ENCODE measurements around the gene GAREM1. TPM values are rescaled to one million over a fixed set of nuclear protein-coding genes. Genes with fewer than 3 reads are reported as not detected.
"Not testable (repeated sequence)": the region's sequence is repeated elsewhere in the genome, so short reads cannot be mapped to it uniquely, and the experiment has no call there.

GAREM1 gene
- total RNA-seq (2014; rRNA removed; shearing (Covaris generic); ENCODE audit: low replicate concordance): 0.41 and 2.0 TPM in 2 replicates

- peak; percentile 93 for DNase-seq (ENCODE audit: low read depth)
- in situ Hi-C loops (cut with HindIII; ENCODE audit: low pct_unique_long_range_greater_than_20kb, low sequenced_read_pairs): no loop called here
These were observed at the start of gene GAREM1 for GRCh38 chr18:32470714-32471633. Gene GAREM1 (minus strand): TSS chr18:32470882. CDS start chr18:32470428, 454 bp downstream.

DNA sequence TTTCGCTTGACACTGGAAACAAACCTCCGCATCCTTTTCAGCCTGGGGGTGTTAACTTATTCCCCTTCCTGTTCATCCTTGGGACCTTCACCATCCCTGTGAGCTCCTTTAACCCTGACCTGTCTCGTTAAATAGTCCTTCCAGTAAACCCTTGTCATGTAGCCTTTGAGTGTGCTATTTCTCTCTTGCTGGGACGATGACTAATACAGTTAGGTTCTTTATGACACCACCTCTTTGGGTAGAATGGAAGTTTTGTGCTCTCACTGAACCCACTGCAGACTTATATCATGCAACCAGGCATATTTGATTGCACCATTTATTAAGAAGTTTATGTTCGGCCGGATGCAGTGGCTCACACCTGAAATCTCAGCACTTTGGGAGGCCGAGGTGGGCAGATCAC lies 40.5 kb upstream of the GAREM1 start:
- DNase-seq (ENCODE audit: low read depth): no peak
- in situ Hi-C loops (cut with HindIII; ENCODE audit: low pct_unique_long_range_greater_than_20kb, low sequenced_read_pairs): no loop called here

DNA sequence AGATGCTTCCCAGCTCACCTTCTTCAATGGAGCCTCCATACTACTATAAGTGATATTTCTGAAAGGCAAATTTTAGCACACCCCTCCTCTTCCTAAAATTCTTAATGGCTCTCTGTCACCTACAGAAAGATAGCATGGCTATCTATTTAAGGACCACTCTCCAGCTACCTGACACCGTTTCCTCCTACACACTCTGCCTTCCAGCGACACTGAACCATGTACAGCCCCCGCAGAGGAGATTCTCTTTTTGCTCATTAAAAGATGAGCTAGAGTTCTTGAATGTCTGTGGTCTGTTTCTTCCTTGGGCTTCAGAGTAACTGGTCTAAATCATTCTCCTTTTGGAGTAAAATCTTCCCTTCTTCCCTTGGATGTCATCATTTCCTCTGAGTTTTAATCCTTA lies 38.4 kb upstream of the GAREM1 start:
- DNase-seq (ENCODE audit: low read depth): no peak
- in situ Hi-C loops (cut with HindIII; ENCODE audit: low pct_unique_long_range_greater_than_20kb, low sequenced_read_pairs): no loop called here

- in situ Hi-C loops (cut with HindIII; ENCODE audit: low pct_unique_long_range_greater_than_20kb, low sequenced_read_pairs): no loop called here
- no peak for DNase-seq (ENCODE audit: low read depth)
These were observed 36.4 kb upstream of the GAREM1 start for GRCh38 chr18:32507093-32507492.

GRCh38 chr18:32502014-32502413 lies 31.3 kb upstream of the GAREM1 start:
- no peak for DNase-seq (ENCODE audit: low read depth)
- in situ Hi-C loops (cut with HindIII; ENCODE audit: low pct_unique_long_range_greater_than_20kb, low sequenced_read_pairs): no loop called here

DNA sequence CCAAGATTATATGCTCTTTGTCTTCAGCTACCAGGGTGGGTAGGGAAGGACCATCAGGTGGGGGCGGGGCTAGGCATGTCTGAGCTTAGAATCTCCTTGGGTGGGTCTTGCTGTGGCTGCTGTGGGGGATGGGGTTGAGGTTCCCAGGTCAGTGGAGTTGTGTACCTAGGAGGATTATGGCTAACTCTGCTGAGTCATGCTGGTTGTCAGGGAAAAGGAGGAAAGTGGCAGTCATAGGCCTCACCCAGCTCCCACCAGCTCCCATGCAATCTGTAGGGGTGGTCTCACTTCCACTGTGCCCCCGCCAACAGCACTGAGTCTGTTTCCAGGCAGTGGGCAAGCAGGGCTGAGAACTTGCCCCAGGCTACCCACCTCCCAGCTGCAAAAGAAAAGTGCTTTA lies 30.6 kb upstream of the GAREM1 start:
- DNase-seq (ENCODE audit: low read depth): peak; percentile 0

DNA sequence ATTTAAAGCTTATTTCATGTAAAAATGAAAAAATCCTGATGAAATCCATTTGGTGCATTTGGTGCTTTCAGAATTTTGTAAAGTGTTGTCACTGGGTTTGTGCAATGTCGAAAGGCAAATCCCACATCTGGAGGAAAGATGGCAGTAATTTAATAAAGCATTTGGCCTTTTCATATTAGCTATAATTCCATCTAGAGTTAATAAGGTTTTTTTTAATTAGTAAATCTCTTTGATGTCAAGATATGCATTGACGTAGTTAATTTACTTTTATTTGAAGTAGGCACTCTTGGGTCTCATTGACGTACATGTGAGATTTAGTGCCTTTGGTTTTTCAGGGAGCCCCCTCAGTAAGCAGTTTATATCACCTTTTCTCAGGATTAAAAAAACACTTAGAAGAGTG lies 12.3 kb upstream of the GAREM1 start:
- DNase-seq (ENCODE audit: low read depth): no peak
- in situ Hi-C loops (cut with HindIII; ENCODE audit: low pct_unique_long_range_greater_than_20kb, low sequenced_read_pairs): no loop called here

More for the DNA sequence above, 30.6 kb upstream of the GAREM1 start:
- in situ Hi-C loops (cut with HindIII; ENCODE audit: low pct_unique_long_range_greater_than_20kb, low sequenced_read_pairs): not testable (repeated sequence)

DNA sequence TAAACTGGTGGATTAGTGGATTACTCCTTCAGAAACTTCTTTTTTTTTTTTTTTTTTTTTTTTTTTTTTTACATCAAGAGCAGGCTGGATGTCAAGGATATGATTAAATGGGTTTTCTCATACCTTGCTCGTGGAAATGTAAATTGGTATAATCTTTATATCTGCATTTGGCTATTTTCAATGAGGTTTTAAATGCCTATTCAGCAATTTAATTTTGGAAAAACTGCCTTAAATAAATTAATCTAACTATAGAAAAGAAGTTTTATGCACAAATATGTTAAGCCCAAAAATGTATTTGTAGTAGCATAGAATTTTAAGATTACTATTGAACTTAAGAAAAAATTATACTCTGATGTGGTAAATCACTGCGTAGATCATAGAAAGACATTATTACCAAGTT lies 11.4 kb upstream of the GAREM1 start:
- DNase-seq (ENCODE audit: low read depth): no peak
- in situ Hi-C loops (cut with HindIII; ENCODE audit: low pct_unique_long_range_greater_than_20kb, low sequenced_read_pairs): no loop called here

DNA sequence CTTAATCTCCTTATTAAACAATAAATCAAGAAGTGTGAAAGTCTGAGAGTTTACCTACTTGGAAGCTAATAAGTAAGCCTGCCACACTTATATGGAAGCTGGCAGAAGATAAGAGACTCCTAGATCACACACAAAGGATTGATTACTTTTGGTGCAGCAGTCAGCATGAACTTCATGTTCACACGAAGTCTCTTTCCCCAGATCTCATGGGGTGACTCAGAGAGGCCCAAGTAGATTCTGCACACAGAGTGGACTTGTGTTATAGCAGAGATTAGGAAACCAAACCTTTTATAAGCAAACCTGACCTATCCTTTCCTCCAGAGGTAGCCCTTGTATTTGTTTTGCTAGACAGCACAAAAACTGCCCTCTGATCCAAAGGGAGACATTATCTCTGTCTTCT lies 9.9 kb upstream of the GAREM1 start:
- no peak for DNase-seq (ENCODE audit: low read depth)
- in situ Hi-C loops (cut with HindIII; ENCODE audit: low pct_unique_long_range_greater_than_20kb, low sequenced_read_pairs): no loop called here

DNA sequence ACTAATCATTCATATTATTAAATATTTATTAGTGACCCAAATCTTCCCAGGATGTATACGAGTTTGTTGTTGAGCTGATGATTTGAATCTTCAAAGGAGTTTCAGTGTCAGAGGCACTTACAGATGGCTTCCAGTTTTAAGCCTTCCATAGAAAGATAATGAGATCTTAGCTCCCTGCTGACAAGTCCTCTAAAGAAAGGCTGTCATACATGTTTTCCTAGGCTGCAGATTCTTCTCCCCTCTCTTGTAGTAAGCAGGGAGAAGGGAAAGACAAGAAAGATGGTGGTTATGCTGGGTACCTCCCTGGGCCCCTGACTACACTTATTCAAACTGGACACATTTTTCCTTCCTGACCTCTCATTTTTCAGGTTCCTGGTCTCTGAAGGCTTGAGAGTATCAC lies 8.1 kb upstream of the GAREM1 start:
- in situ Hi-C loops (cut with HindIII; ENCODE audit: low pct_unique_long_range_greater_than_20kb, low sequenced_read_pairs): no loop called here
- DNase-seq (ENCODE audit: low read depth): no peak

GRCh38 chr18:32478317-32478716 lies 7.6 kb upstream of the GAREM1 start:
- no peak for DNase-seq (ENCODE audit: low read depth)
- in situ Hi-C loops (cut with HindIII; ENCODE audit: low pct_unique_long_range_greater_than_20kb, low sequenced_read_pairs): no loop called here

- no peak for DNase-seq (ENCODE audit: low read depth)
- in situ Hi-C loops (cut with HindIII; ENCODE audit: low pct_unique_long_range_greater_than_20kb, low sequenced_read_pairs): no loop called here
These were observed 5.4 kb upstream of the GAREM1 start for GRCh38 chr18:32476106-32476505.

DNA sequence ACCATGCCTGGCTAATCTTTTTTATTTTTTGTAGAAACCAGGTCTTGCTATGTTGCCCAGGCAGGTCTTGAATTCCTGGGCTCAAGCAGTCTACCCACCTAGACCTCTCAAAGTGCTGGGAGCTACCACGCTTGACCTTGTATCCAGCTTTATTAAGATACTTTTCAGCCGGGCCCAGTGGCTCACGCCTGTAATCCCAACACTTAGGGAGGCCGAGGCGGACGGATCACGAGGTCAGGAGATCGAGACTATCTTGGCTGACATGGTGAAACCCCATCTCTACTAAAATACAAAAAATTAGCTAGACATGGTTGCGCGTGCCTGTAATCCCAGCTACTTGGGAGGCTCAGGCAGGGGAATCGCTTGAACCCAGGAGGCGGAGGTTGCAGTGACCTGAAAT lies 4.4 kb upstream of the GAREM1 start:
- in situ Hi-C loops (cut with HindIII; ENCODE audit: low pct_unique_long_range_greater_than_20kb, low sequenced_read_pairs): not testable (repeated sequence)

DNA sequence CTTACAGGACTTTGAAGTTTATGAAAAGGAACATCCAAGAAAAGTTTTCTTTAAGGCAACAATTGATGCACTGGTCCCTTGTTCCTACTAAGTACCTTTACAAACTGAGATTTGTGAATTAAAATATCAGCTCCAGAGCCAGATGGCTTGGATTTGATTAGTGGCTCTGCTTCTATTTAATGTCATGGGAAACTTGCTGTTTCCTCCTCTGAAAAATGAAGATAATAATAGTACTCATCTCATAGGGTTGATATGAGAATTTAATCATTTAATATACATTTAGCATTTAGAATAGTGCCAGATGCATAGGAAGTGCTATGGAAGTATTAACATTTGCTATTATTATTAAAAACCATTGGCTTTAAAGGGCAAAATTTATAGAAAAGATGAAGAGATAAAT lies 2.6 kb upstream of the GAREM1 start:
- in situ Hi-C loops (cut with HindIII; ENCODE audit: low pct_unique_long_range_greater_than_20kb, low sequenced_read_pairs): no loop called here
- no peak for DNase-seq (ENCODE audit: low read depth)

More for the DNA sequence above, 4.4 kb upstream of the GAREM1 start:
- not testable (repeated sequence) for DNase-seq (ENCODE audit: low read depth)

DNA sequence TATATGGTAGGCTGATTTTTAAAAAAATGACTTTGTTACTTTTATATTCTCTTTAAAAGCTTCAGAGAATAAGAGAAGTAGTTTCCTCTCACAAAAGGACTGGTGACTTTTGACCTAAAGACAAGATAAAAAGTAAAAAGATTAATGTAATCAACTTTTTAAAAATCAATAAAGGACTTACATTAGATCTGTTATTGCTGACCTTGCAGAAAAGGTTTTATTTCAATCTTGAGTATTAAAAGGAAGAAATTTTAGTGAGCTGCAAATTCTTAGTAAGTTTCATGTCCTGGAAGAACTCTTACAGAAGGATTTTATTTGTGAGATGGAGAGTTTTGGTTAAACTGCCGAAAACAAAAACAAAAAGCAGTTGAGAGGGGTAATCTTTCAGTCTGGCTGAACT lies 2.2 kb upstream of the GAREM1 start:
- in situ Hi-C loops (cut with HindIII; ENCODE audit: low pct_unique_long_range_greater_than_20kb, low sequenced_read_pairs): no loop called here
- DNase-seq (ENCODE audit: low read depth): no peak

DNA sequence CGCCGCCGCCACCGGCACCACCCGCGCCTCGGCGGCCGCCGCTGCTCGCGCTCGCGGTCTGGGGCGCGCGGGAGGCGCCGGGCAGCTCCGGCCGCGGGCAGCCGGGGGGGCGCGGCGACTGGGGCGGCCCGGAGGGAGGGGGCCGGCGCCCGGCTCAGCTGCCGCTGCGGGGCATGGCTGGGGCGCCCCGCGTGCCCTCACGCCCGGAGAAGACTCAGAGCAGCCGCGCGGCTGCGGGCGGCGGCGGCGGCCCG lies 295 bp downstream of the GAREM1 start:
- DNase-seq (ENCODE audit: low read depth): no peak
- in situ Hi-C loops (cut with HindIII; ENCODE audit: low pct_unique_long_range_greater_than_20kb, low sequenced_read_pairs): no loop called here

- in situ Hi-C loops (cut with HindIII; ENCODE audit: low pct_unique_long_range_greater_than_20kb, low sequenced_read_pairs): no loop called here
- DNase-seq (ENCODE audit: low read depth): peak; percentile 37
These were observed 807 bp downstream of the GAREM1 start for GRCh38 chr18:32469691-32470459.

- in situ Hi-C loops (cut with HindIII; ENCODE audit: low pct_unique_long_range_greater_than_20kb, low sequenced_read_pairs): no loop called here
- peak; percentile 45 for DNase-seq (ENCODE audit: low read depth)
These were observed 1.5 kb downstream of the GAREM1 start for GRCh38 chr18:32469190-32469651.

- no peak for DNase-seq (ENCODE audit: low read depth)
- in situ Hi-C loops (cut with HindIII; ENCODE audit: low pct_unique_long_range_greater_than_20kb, low sequenced_read_pairs): no loop called here
These were observed 2.4 kb downstream of the GAREM1 start for GRCh38 chr18:32468147-32468845.
